T-cell (primary cell): Measurements from ENCODE around the gene PNPLA7. TPM values are rescaled to one million over a fixed set of nuclear protein-coding genes. Genes with fewer than 3 reads are reported as not detected.
"Not testable (repeated sequence)": the region's sequence is repeated elsewhere in the genome, so short reads cannot be mapped to it uniquely, and the experiment has no call there.

Experiments used
- ATAC-seq, 4 experiments: fragments of 200-7000 bp in 3 of 4; fragments of 150-1000 bp in 1 of 4; cut with Tn5 transposase; replicated peaks in 1 of 4; 1 replicate in 3 of 4; 2 replicates in 1 of 4; pipeline ENCODE4 v1.10.0; 2021; ENCODE audit warnings: moderate library complexity in 3 of 4, mild to moderate bottlenecking in 2 of 4, moderate number of reproducible peaks in 1 of 4
- CTCF ChIA-PET, 2 donors: fragments of 300-600 bp; sonication (Branson Sonifier 250); formaldehyde crosslinking; loops; one replicate each; lab custom pipeline; 2022; ENCODE audit warnings: antibody characterized with exemption in 2 of 2; lab: Charles Lee
- POLR2A ChIA-PET, 2 donors: fragments of 300-600 bp; sonication (Branson Sonifier 250); formaldehyde crosslinking; loops; one replicate each; lab custom pipeline; 2022; ENCODE audit warnings: antibody characterized with exemption in 2 of 2; lab: Charles Lee
- DNase-seq, 35 experiments: peaks; one replicate each; pipeline versions ENCODE4 v3.0.0 to v3.0.0-alpha.2; 2013 to 2023
- H3K27ac ChIP-seq: one replicate; pipeline ENCODE4 v1.5.1; 2013; ENCODE audit warnings: low read length
- H3K27me3 ChIP-seq, 2 experiments: replicated peaks in 1 of 2; 1 replicate in 1 of 2; 2 replicates in 1 of 2; pipeline versions ENCODE4 v1.6.1 to v1.7.0; 2013; ENCODE audit warnings: low read length in 1 of 2, mixed read lengths in 1 of 2; ENCODE audit not compliant: control insufficient read depth in 2 of 2, insufficient read depth in 2 of 2; ENCODE audit errors: extremely low read depth in 1 of 2
- H3K36me3 ChIP-seq, 2 donors: 1 replicate in 1 of 2; 2 replicates in 1 of 2; pipeline versions ENCODE4 v1.6.1 to v1.7.0; 2013; ENCODE audit warnings: low read length in 1 of 2; ENCODE audit not compliant: control insufficient read depth in 2 of 2, insufficient read depth in 1 of 2; ENCODE audit errors: extremely low read depth in 1 of 2
- H3K4me1 ChIP-seq, 2 experiments: 1 replicate in 1 of 2; 2 replicates in 1 of 2; pipeline versions ENCODE4 v1.6.1 to v1.7.0; 2013; ENCODE audit warnings: low read length in 2 of 2, mixed read lengths in 1 of 2; ENCODE audit not compliant: insufficient read depth in 2 of 2, control insufficient read depth in 1 of 2; ENCODE audit errors: extremely low read depth in 1 of 2
- H3K4me3 ChIP-seq, 2 donors: 1 replicate in 1 of 2; 2 replicates in 1 of 2; pipeline versions ENCODE4 v1.5.1 to v1.7.0; 2013; ENCODE audit warnings: mild to moderate bottlenecking in 2 of 2, low read length in 1 of 2, moderate library complexity in 1 of 2; ENCODE audit not compliant: control insufficient read depth in 1 of 2; ENCODE audit errors: extremely low read depth in 1 of 2
- H3K9me3 ChIP-seq: 2 replicates; pipeline ENCODE4 v1.7.0; 2013
- H3K27ac Mint-ChIP-seq, 2 donors: one replicate each; pipeline ENCODE4 v1.8.0; 2020 to 2021; ENCODE audit warnings: mild to moderate bottlenecking in 2 of 2, mixed read lengths in 2 of 2
- H3K27me3 Mint-ChIP-seq, 2 donors: one replicate each; pipeline ENCODE4 v1.8.0; 2021 to 2022; ENCODE audit warnings: mixed read lengths in 2 of 2
- H3K36me3 Mint-ChIP-seq: one replicate; pipeline ENCODE4 v1.8.0; 2021; ENCODE audit warnings: mixed read lengths
- H3K4me1 Mint-ChIP-seq, 3 donors: one replicate each; pipeline ENCODE4 v1.8.0; 2020 to 2022; ENCODE audit warnings: mixed read lengths in 3 of 3, mild to moderate bottlenecking in 1 of 3
- H3K4me3 Mint-ChIP-seq, 3 donors: one replicate each; pipeline ENCODE4 v1.8.0; 2020 to 2022; ENCODE audit warnings: mild to moderate bottlenecking in 3 of 3, mixed read lengths in 3 of 3, moderate library complexity in 3 of 3
- H3K9me3 Mint-ChIP-seq, 3 donors: one replicate each; pipeline ENCODE4 v1.8.0; 2020 to 2022; ENCODE audit warnings: mixed read lengths in 3 of 3
- WGBS: methylation state at CpG from one replicate; pipeline ENCODE4 v1.1.5; 2013; ENCODE audit warnings: missing lambda C conversion rate; ENCODE audit not compliant: insufficient coverage; 5-methylcytosine and 5-hydroxymethylcytosine counted together
- total RNA-seq, 35 experiments: library from RNA in 6 of 35; stranded (reverse) in 6 of 35; fragments of 120-200 nt in 1 of 35; gene quantifications; one replicate each; pipeline versions ENCODE4 v1.2.1 to v1.2.4 and lab custom pipeline; 2013 to 2026

The PNPLA7 gene
- total RNA-seq, 5 donors from 2014 or later (not counting 1 experiment from before 2014, with no cell fraction given): 11.7 to 20.0 (median 15.6) TPM

DNA sequence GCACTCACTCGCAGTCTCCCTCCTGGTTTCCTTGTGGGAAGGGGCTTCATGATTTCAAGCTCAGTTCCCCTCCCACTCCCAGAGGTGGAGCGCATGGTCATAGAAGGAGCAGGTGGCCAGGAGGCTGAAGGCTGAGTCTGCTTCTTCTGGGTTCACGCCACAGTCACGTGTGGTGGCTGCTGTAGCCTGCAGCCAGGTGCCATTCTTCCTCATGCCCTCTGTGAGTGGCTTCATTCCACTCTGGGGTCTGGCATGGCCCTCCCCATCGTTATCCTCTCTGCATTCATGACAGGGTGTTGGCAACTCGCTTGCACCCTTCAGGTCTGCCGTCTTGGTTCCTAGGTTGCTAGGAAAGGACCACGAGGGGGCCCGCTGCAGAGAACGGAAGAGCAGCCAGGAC is 5.0 kb upstream of the PNPLA7 start:
- no peak for ATAC-seq
- H3K4me1 ChIP-seq: peaks cover 5 to 15% of the 10 kb centered on the region in 2 experiments
- POLR2A ChIA-PET: no interaction called here
- no peak overlapping the region for H3K4me3 ChIP-seq
- WGBS: 82% methylated on average over 8 of the region's 10 CpGs
- Mint-ChIP-seq H3K4me1 (peaks cover 8 to 15% (median 10%) of the 10 kb centered on the region in 3 donors), H3K36me3 (peaks cover 25% of the 10 kb centered on the region), H3K27ac (no peak overlapping the region), H3K9me3 (no peaks in the 10 kb centered on the region), H3K27me3 (no peaks in the 10 kb centered on the region), H3K4me3 (no peak overlapping the region)
- CTCF ChIA-PET: interaction anchor here in 1 of 2 donors (0.5 kb wide), 1 partner anchor 26 kb away, joined by 3 read pairs; no protein-coding TSS in a partner anchor
- H3K27ac ChIP-seq: no peak overlapping the region
- H3K36me3 ChIP-seq: peaks cover 12 to 26% of the 10 kb centered on the region in 2 donors
- no peaks in the 10 kb centered on the region for H3K27me3 ChIP-seq
- no peaks in the 10 kb centered on the region for H3K9me3 ChIP-seq
- DNase-seq: no peak

GRCh38 chr9:137554349-137554748 is 4.1 kb upstream of the PNPLA7 start:
- no peak for DNase-seq
- no peak overlapping the region for H3K27ac Mint-ChIP-seq
- POLR2A ChIA-PET: interaction anchor here (0.6 kb wide), 3 partner anchors 13 to 1227 kb away, joined by 3 to 4 read pairs (median 3); partner anchors contain the start of genes GPSM1 (in 1 of the 2) and ZMYND19 (in 1 of the 2)
- no peak overlapping the region for H3K27ac ChIP-seq
- no peak for ATAC-seq
- H3K9me3 ChIP-seq: no peaks in the 10 kb centered on the region
- peaks cover 12 to 26% of the 10 kb centered on the region in 2 donors for H3K36me3 ChIP-seq
- CTCF ChIA-PET: interaction anchor here in 1 of 2 donors (0.5 kb wide), 1 partner anchor 25 kb away, joined by 5 read pairs; no protein-coding TSS in a partner anchor
- no peak overlapping the region for H3K4me3 Mint-ChIP-seq
- peaks cover 8 to 23% of the 10 kb centered on the region in 2 experiments for H3K4me1 ChIP-seq
- H3K27me3 Mint-ChIP-seq: no peaks in the 10 kb centered on the region
- no CpG with 5 or more reads among the region's 1 CpG for WGBS
- no peaks in the 10 kb centered on the region for H3K9me3 Mint-ChIP-seq
- H3K4me1 Mint-ChIP-seq: peaks cover 16 to 23% (median 18%) of the 10 kb centered on the region in 3 donors
- H3K4me3 ChIP-seq: no peak overlapping the region
- peaks cover 17% of the 10 kb centered on the region for H3K36me3 Mint-ChIP-seq
- no peaks in the 10 kb centered on the region for H3K27me3 ChIP-seq

- CTCF ChIA-PET, H3K4me3 ChIP-seq, H3K27me3 Mint-ChIP-seq, H3K27me3 ChIP-seq, H3K9me3 Mint-ChIP-seq, ATAC-seq, H3K27ac Mint-ChIP-seq, DNase-seq, H3K27ac ChIP-seq, H3K9me3 ChIP-seq, H3K4me3 Mint-ChIP-seq: not testable (repeated sequence)
- Mint-ChIP-seq H3K36me3 (peaks cover 17% of the 10 kb centered on the region), H3K4me1 (peaks cover 20 to 29% (median 21%) of the 10 kb centered on the region in 3 donors)
- H3K4me1 ChIP-seq: peaks cover 8 to 23% of the 10 kb centered on the region in 2 experiments
- peaks cover 12 to 26% of the 10 kb centered on the region in 2 donors for H3K36me3 ChIP-seq
- POLR2A ChIA-PET: interaction anchor here in 1 of 2 donors (0.6 kb wide), 1 partner anchor 1226 kb away, joined by 3 read pairs; the partner anchor contains the start of gene GPSM1
- WGBS: 96% methylated on average over 5 of the region's 10 CpGs
These were observed 3.5 kb upstream of the PNPLA7 start for GRCh38 chr9:137553654-137554053.

DNA sequence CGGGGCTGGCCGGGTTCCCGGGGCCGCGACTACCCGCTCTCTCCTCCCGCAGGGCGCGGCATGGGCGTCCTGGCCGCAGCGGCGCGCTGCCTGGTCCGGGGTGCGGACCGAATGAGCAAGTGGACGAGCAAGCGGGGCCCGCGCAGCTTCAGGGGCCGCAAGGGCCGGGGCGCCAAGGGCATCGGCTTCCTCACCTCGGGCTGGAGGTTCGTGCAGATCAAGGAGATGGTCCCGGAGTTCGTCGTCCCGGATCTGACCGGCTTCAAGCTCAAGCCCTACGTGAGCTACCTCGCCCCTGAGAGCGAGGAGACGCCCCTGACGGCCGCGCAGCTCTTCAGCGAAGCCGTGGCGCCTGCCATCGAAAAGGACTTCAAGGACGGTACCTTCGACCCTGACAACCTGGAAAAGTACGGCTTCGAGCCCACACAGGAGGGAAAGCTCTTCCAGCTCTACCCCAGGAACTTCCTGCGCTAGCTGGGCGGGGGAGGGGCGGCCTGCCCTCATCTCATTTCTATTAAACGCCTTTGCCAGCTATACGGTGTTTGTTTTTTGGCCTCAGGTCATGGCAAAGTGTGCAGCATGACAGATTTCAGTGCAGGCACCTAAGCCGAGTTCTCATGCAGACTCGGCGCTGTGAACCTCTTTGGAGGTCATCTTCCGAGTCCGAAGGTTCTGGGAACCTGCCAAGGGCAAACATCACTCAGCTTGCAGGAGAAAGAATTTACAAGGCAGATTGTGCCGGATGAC is 2.0 kb upstream of the PNPLA7 start:
- peaks cover 8 to 23% of the 10 kb centered on the region in 2 experiments for H3K4me1 ChIP-seq
- peak overlapping the region; percentile 54 for H3K27ac ChIP-seq
- 5% methylated on average over 53 of the region's 58 CpGs for WGBS
- H3K27ac Mint-ChIP-seq: peak overlapping the region; percentile 87 to 90
- ATAC-seq: peak; percentile 4 to 26 (median 16)
- H3K27me3 ChIP-seq: no peaks in the 10 kb centered on the region
- H3K4me3 Mint-ChIP-seq: peak overlapping the region; percentile 83 to 94 (median 86)
- peak overlapping the region; percentile 49 to 75 for H3K4me3 ChIP-seq
- H3K9me3 Mint-ChIP-seq: no peaks in the 10 kb centered on the region
- peaks cover 8 to 17% of the 10 kb centered on the region in 2 donors for H3K36me3 ChIP-seq
- peak in 14 of 35 experiments; percentile 1 to 52 (median 13) for DNase-seq
- ChIA-PET POLR2A (interaction anchor here in 1 of 2 donors (0.6 kb wide), 1 partner anchor 76 kb away, joined by 5 read pairs; no protein-coding TSS in a partner anchor), CTCF (interaction anchor here (0.6 to 1.0 kb wide), 5 partner anchors 21 to 1121 kb away, joined by 3 to 4 read pairs (median 3); partner anchors contain the start of genes DPH7 (in 1 of the 2), EXD3 (in 1 of the 2) and NOXA1 (in 1 of the 2))
- H3K9me3 ChIP-seq: no peaks in the 10 kb centered on the region
- no peaks in the 10 kb centered on the region for H3K27me3 Mint-ChIP-seq
- H3K4me1 Mint-ChIP-seq: peaks cover 24 to 32% (median 25%) of the 10 kb centered on the region in 3 donors
- H3K36me3 Mint-ChIP-seq: peaks cover 14% of the 10 kb centered on the region

DNA sequence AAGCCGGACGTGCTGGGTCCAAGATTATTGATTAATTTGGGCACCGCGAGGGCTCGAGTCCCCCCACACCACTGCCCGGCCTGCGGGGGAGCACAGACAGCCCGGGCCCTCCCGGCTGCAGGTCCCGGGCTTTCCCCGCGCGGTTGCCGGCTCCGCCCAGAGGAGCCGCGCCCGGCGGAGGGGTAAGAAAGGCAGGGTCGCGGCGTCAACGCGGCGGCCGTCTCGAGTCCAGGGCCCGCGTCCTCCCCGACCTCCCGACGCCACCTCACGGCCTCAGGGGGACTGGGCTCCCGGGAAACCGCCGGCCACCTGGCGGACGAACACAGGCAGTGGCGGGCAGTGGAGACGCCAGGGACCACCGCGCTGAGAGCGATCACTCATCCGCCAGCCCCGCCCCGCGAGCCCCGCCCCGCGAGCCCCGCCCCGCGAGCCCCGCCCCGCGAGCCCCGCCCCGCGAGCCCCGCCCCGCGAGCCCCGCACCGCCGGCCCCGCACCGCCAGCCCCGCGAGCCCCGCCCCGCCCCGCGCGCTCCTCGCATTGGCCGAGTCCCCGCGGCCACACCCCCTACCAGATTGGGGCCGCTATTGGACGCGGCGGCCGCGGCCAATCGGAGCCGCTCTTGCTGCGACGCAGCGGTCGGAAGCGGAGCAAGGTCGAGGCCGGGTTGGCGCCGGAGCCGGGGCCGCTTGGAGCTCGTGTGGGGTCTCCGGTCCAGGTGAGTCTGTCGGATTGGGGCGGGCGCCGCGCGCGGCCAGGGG is 1.2 kb upstream of the PNPLA7 start, which contains the start of gene MRPL41:
TSS of gene MRPL41 (plus strand) at position 616 of the 758 bp plus-strand sequence. CDS start 203 bp downstream, outside the sequence.
- under 1% methylated on average over 87 of the region's 106 CpGs for WGBS
- peaks cover 8 to 11% of the 10 kb centered on the region in 2 donors for H3K36me3 ChIP-seq
- Mint-ChIP-seq H3K9me3 (no peaks in the 10 kb centered on the region), H3K27ac (peak within 1 kb of the TSS; percentile 87 to 90), H3K27me3 (no peaks in the 10 kb centered on the region), H3K36me3 (peaks cover 14% of the 10 kb centered on the region), H3K4me3 (peak within 1 kb of the TSS; percentile 83 to 94 (median 86)), H3K4me1 (peaks cover 24 to 34% (median 27%) of the 10 kb centered on the region in 3 donors)
- peak within 1 kb of the TSS; percentile 54 for H3K27ac ChIP-seq
- peaks cover 8 to 23% of the 10 kb centered on the region in 2 experiments for H3K4me1 ChIP-seq
- CTCF ChIA-PET: interaction anchor here (0.6 to 0.8 kb wide), 3 partner anchors 21 to 1120 kb away, joined by 3 to 4 read pairs (median 4); partner anchors contain the start of genes EXD3 (in 1 of the 2) and NOXA1 (in 1 of the 2)
- no peaks in the 10 kb centered on the region for H3K9me3 ChIP-seq
- DNase-seq: peak; percentile 75 to 95 (median 84)
- H3K4me3 ChIP-seq: peak within 1 kb of the TSS; percentile 65 to 75
- peaks cover 0 to 2% of the 10 kb centered on the region in 2 experiments for H3K27me3 ChIP-seq
- POLR2A ChIA-PET: interaction anchor here (0.6 kb wide), 2 partner anchors 14 to 77 kb away, joined by 5 to 9 read pairs; no protein-coding TSS in a partner anchor
- ATAC-seq: peak; percentile 84 to 92 (median 92)
